OCI-LY1 (cell line): Measurements from ENCODE around the gene CXCL17.

ENCODE experiments used
- H2AFZ ChIP-seq: fragments of 200-600 bp; sonication (generic), shearing (Covaris generic); 2 replicates; pipeline ENCODE4 v1.6.0; 2014; ENCODE audit warnings: antibody characterized with exemption, mild to moderate bottlenecking, low read length
- H3F3A ChIP-seq: fragments of 200-600 bp; sonication (generic), shearing (Covaris generic); 2 replicates; pipeline ENCODE4 v1.6.0; 2014; ENCODE audit warnings: mild to moderate bottlenecking, antibody characterized with exemption, low read length, moderate library complexity; ENCODE audit not compliant: insufficient read depth
- H3K27ac ChIP-seq: fragments of 200-600 bp; sonication (generic); 2 replicates; pipeline ENCODE4 v1.5.1; 2014; ENCODE audit warnings: low read length, mixed run types, mild to moderate bottlenecking, low read depth; ENCODE audit not compliant: poor library complexity, severe bottlenecking
- H3K27me3 ChIP-seq: fragments of 200-600 bp; sonication (generic); 2 replicates; pipeline ENCODE4 v1.6.0; 2014; ENCODE audit warnings: antibody characterized with exemption, mild to moderate bottlenecking, low read length, moderate library complexity; ENCODE audit not compliant: insufficient read depth
- H3K36me3 ChIP-seq: fragments of 200-600 bp; sonication (generic); 2 replicates; pipeline ENCODE4 v1.6.1; 2014; ENCODE audit warnings: mild to moderate bottlenecking, antibody characterized with exemption, low read length, moderate library complexity, mixed read lengths; ENCODE audit not compliant: insufficient read depth
- H3K4me1 ChIP-seq: fragments of 200-600 bp; sonication (generic); 2 replicates; pipeline ENCODE4 v1.5.1; 2014; ENCODE audit warnings: mild to moderate bottlenecking, low read length, moderate library complexity; ENCODE audit not compliant: insufficient read depth, severe bottlenecking
- H3K4me2 ChIP-seq: fragments of 200-600 bp; sonication (generic), shearing (Covaris generic); 2 replicates; pipeline ENCODE4 v1.6.1; 2014; ENCODE audit warnings: low read length
- H3K4me3 ChIP-seq: fragments of 200-600 bp; sonication (generic); 2 replicates; pipeline ENCODE4 v1.5.1; 2014; ENCODE audit warnings: low read length, low read depth, mild to moderate bottlenecking, mixed read lengths; ENCODE audit not compliant: poor library complexity, severe bottlenecking
- H3K79me2 ChIP-seq: fragments of 200-600 bp; shearing (Covaris generic); 2 replicates; pipeline ENCODE4 v1.6.1; 2016; ENCODE audit warnings: mixed run types, low read length, mixed read lengths; ENCODE audit not compliant: insufficient read depth
- H3K9ac ChIP-seq: fragments of 200-600 bp; sonication (generic), shearing (Covaris generic); 2 replicates; pipeline ENCODE4 v1.6.1; 2014; ENCODE audit warnings: mild to moderate bottlenecking, low read length, mixed read lengths
- H3K9me2 ChIP-seq: fragments of 200-600 bp; sonication (generic), shearing (Covaris generic); 2 replicates; pipeline ENCODE4 v1.6.1; 2014; ENCODE audit warnings: low read depth, mild to moderate bottlenecking, low read length, mixed read lengths
- H3K9me3 ChIP-seq: fragments of 200-600 bp; shearing (Covaris generic); 2 replicates; pipeline ENCODE4 v1.6.1; 2014; ENCODE audit warnings: low read length, mixed read lengths
- H4K20me1 ChIP-seq: fragments of 200-600 bp; sonication (generic), shearing (Covaris generic); 2 replicates; pipeline ENCODE4 v1.6.0; 2016; ENCODE audit warnings: mild to moderate bottlenecking, low read length; ENCODE audit not compliant: insufficient read depth
- CTCF ChIP-seq: fragments of 200-600 bp; sonication (generic), shearing (Covaris generic); IDR thresholded peaks from 2 replicates; pipeline ENCODE4 v1.5.1; 2017; ENCODE audit warnings: mild to moderate bottlenecking, antibody characterized with exemption, low read length, moderate library complexity, mixed read lengths
- EZH2 ChIP-seq: fragments of 200-600 bp; sonication (generic), shearing (Covaris generic); IDR thresholded peaks from 2 replicates; pipeline ENCODE4 v1.8.0; 2017; ENCODE audit warnings: borderline replicate concordance, mixed run types, mild to moderate bottlenecking, antibody characterized with exemption, low read length, moderate library complexity, mixed read lengths

CXCL17 gene

GRCh38 chr19:42426643-42427042, 16.1 kb downstream of the CXCL17 start:
- H3K9ac ChIP-seq, result no peak overlapping the region
- no peak for TF ChIP-seq CTCF
- TF ChIP-seq EZH2, result no peak
- H3K79me2 ChIP-seq, result no peaks in the 10 kb centered on the region
- H3K4me3 ChIP-seq, result no peak overlapping the region
- H3K4me2 ChIP-seq, result no peak overlapping the region
- H3K27ac ChIP-seq, result no peak overlapping the region
- peaks cover 17% of the 10 kb centered on the region for H3K4me1 ChIP-seq
- no peaks in the 10 kb centered on the region for H3K27me3 ChIP-seq
- H4K20me1 ChIP-seq, result no peaks in the 10 kb centered on the region
- no peak overlapping the region for H2AFZ ChIP-seq
- H3K9me2 ChIP-seq, result no peaks in the 10 kb centered on the region
- H3K9me3 ChIP-seq, result no peaks in the 10 kb centered on the region
- H3F3A ChIP-seq, result no peaks in the 10 kb centered on the region
- no peaks in the 10 kb centered on the region for H3K36me3 ChIP-seq

DNA sequence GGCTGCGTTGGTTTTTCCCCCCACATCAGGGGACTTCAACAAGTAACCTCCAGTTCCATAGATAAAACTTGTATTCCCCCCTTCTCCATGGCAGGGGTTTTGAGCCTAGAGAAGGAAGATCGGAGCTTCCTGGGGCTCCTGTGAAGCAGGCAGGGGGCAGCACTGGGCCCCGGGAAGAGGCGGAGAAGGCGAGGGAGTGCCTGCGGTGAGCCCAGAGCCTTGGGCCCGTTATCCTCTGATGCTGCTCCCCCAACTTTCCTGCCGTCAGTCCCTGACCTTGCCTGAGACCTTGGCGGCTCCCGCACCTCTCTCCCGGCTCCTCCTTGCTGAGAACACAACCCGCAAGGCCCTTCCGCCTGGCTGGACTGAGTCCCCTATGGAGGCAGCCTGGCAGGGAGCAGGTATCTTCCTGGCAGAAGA, 18.0 kb downstream of the CXCL17 start:
- H3K79me2 ChIP-seq, result no peaks in the 10 kb centered on the region
- no peaks in the 10 kb centered on the region for H3K9me2 ChIP-seq
- TF ChIP-seq EZH2, result no peak
- peak; percentile 48 for TF ChIP-seq CTCF
- H4K20me1 ChIP-seq, result no peaks in the 10 kb centered on the region
- no peak overlapping the region for H3K27ac ChIP-seq
- no peak overlapping the region for H3K9ac ChIP-seq
- H3K4me3 ChIP-seq, result no peak overlapping the region
- no peak overlapping the region for H3K4me2 ChIP-seq
- H3F3A ChIP-seq, result no peaks in the 10 kb centered on the region
- peaks cover 33% of the 10 kb centered on the region for H3K4me1 ChIP-seq
- H3K9me3 ChIP-seq, result no peaks in the 10 kb centered on the region
- no peaks in the 10 kb centered on the region for H3K27me3 ChIP-seq
- no peak overlapping the region for H2AFZ ChIP-seq
- no peaks in the 10 kb centered on the region; the same call in 1 of the 2 replicates for H3K36me3 ChIP-seq

DNA sequence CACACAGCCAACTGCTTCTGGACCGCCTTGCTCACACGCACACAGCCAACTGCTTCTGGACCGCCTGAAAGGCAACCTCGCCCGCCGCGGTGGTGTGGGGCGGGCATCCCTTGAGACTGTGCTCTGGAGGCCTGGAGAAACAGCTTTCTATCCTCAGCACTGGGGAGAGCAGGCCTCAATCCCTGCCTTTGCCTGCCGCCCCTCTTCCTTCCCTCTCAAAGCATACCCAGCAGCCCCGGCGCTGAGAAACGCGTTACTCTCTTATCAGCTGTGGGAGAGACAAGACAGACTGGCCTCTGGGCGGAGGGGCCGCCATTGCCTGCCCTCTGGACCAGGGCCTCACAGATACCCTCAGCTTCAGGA, 18.4 kb downstream of the CXCL17 start:
- Histone ChIP-seq H3F3A (no peaks in the 10 kb centered on the region), H3K9me2 (no peaks in the 10 kb centered on the region), H4K20me1 (no peaks in the 10 kb centered on the region), H2AFZ (no peak overlapping the region), H3K4me3 (no peak overlapping the region), H3K36me3 (no peaks in the 10 kb centered on the region; the same call in 1 of the 2 replicates), H3K4me2 (no peak overlapping the region), H3K4me1 (peaks cover 33% of the 10 kb centered on the region), H3K9me3 (no peaks in the 10 kb centered on the region), H3K27ac (no peak overlapping the region), H3K9ac (no peak overlapping the region), H3K79me2 (no peaks in the 10 kb centered on the region), H3K27me3 (no peaks in the 10 kb centered on the region)
- no peak for TF ChIP-seq EZH2
- no peak for TF ChIP-seq CTCF
